ENCODE data around the gene TICAM2. TPM values are rescaled to one million over a fixed set of nuclear protein-coding genes. Genes with fewer than 3 reads are reported as not detected.

Gene TICAM2
- total and polyA plus RNA-seq, 2 of the 8 experiments (the other 6 are each of a cell fraction or from before 2014, with no cell fraction given): 0.02 TPM; not detected in 1

DNA sequence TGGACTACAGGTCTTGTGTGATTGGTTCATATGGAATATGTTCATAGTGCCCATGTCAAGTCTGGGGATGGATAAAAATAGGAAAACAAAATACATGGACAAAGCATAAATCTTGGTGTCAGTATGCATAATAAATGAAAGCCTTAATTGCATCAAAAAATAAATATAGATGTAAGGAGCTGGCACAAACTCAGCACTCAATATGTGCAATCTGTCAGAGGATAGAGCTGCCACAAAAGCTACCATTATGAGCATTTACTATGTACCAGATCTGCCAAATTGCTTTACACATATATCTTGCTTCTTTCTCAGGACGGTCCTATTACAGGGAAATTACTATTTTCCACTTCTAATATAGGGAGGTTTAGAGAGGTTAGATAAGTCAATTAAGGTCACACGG is 41.8 kb upstream of the TICAM2 start (continued):
- TF ChIP-seq, protein P1, sequence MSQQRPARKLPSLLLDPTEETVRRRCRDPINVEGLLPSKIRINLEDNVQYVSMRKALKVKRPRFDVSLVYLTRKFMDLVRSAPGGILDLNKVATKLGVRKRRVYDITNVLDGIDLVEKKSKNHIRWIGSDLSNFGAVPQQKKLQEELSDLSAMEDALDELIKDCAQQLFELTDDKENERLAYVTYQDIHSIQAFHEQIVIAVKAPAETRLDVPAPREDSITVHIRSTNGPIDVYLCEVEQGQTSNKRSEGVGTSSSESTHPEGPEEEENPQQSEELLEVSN (IDR thresholded peaks at IDR 0.05): no peak
- TF ChIP-seq PHF8 (conservative IDR thresholded peaks at IDR 0.05; ENCODE audit: low read depth, low read length) (no peak), RBBP5 (IDR thresholded peaks at IDR 0.05; ENCODE audit: borderline replicate concordance, low read depth, low read length) (no peak), SP4 (IDR thresholded peaks at IDR 0.05; ENCODE audit: low read length) (no peak), CTBP2 (IDR thresholded peaks at IDR 0.05; ENCODE audit: borderline replicate concordance, insufficient read depth, insufficient read length, low read length) (no peak), SP1 (IDR thresholded peaks at IDR 0.05; ENCODE audit: low read depth, low read length) (no peak), NRF1 (IDR thresholded peaks at IDR 0.05; ENCODE audit: low read depth, low read length) (no peak)
- TF ChIP-seq, protein P2, sequence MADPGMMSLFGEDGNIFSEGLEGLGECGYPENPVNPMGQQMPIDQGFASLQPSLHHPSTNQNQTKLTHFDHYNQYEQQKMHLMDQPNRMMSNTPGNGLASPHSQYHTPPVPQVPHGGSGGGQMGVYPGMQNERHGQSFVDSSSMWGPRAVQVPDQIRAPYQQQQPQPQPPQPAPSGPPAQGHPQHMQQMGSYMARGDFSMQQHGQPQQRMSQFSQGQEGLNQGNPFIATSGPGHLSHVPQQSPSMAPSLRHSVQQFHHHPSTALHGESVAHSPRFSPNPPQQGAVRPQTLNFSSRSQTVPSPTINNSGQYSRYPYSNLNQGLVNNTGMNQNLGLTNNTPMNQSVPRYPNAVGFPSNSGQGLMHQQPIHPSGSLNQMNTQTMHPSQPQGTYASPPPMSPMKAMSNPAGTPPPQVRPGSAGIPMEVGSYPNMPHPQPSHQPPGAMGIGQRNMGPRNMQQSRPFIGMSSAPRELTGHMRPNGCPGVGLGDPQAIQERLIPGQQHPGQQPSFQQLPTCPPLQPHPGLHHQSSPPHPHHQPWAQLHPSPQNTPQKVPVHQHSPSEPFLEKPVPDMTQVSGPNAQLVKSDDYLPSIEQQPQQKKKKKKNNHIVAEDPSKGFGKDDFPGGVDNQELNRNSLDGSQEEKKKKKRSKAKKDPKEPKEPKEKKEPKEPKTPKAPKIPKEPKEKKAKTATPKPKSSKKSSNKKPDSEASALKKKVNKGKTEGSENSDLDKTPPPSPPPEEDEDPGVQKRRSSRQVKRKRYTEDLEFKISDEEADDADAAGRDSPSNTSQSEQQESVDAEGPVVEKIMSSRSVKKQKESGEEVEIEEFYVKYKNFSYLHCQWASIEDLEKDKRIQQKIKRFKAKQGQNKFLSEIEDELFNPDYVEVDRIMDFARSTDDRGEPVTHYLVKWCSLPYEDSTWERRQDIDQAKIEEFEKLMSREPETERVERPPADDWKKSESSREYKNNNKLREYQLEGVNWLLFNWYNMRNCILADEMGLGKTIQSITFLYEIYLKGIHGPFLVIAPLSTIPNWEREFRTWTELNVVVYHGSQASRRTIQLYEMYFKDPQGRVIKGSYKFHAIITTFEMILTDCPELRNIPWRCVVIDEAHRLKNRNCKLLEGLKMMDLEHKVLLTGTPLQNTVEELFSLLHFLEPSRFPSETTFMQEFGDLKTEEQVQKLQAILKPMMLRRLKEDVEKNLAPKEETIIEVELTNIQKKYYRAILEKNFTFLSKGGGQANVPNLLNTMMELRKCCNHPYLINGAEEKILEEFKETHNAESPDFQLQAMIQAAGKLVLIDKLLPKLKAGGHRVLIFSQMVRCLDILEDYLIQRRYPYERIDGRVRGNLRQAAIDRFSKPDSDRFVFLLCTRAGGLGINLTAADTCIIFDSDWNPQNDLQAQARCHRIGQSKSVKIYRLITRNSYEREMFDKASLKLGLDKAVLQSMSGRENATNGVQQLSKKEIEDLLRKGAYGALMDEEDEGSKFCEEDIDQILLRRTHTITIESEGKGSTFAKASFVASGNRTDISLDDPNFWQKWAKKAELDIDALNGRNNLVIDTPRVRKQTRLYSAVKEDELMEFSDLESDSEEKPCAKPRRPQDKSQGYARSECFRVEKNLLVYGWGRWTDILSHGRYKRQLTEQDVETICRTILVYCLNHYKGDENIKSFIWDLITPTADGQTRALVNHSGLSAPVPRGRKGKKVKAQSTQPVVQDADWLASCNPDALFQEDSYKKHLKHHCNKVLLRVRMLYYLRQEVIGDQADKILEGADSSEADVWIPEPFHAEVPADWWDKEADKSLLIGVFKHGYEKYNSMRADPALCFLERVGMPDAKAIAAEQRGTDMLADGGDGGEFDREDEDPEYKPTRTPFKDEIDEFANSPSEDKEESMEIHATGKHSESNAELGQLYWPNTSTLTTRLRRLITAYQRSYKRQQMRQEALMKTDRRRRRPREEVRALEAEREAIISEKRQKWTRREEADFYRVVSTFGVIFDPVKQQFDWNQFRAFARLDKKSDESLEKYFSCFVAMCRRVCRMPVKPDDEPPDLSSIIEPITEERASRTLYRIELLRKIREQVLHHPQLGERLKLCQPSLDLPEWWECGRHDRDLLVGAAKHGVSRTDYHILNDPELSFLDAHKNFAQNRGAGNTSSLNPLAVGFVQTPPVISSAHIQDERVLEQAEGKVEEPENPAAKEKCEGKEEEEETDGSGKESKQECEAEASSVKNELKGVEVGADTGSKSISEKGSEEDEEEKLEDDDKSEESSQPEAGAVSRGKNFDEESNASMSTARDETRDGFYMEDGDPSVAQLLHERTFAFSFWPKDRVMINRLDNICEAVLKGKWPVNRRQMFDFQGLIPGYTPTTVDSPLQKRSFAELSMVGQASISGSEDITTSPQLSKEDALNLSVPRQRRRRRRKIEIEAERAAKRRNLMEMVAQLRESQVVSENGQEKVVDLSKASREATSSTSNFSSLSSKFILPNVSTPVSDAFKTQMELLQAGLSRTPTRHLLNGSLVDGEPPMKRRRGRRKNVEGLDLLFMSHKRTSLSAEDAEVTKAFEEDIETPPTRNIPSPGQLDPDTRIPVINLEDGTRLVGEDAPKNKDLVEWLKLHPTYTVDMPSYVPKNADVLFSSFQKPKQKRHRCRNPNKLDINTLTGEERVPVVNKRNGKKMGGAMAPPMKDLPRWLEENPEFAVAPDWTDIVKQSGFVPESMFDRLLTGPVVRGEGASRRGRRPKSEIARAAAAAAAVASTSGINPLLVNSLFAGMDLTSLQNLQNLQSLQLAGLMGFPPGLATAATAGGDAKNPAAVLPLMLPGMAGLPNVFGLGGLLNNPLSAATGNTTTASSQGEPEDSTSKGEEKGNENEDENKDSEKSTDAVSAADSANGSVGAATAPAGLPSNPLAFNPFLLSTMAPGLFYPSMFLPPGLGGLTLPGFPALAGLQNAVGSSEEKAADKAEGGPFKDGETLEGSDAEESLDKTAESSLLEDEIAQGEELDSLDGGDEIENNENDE (IDR thresholded peaks at IDR 0.05; ENCODE audit: insufficient replicate concordance, low read length): no peak

Measured in H1 (cell line).